ENCODE data around the gene CTIF. TPM values are rescaled to one million over a fixed set of nuclear protein-coding genes. Genes with fewer than 3 reads are reported as not detected.

The CTIF gene
- total RNA-seq, 1 donor from 2014 or later, result 15.0 TPM

DNA sequence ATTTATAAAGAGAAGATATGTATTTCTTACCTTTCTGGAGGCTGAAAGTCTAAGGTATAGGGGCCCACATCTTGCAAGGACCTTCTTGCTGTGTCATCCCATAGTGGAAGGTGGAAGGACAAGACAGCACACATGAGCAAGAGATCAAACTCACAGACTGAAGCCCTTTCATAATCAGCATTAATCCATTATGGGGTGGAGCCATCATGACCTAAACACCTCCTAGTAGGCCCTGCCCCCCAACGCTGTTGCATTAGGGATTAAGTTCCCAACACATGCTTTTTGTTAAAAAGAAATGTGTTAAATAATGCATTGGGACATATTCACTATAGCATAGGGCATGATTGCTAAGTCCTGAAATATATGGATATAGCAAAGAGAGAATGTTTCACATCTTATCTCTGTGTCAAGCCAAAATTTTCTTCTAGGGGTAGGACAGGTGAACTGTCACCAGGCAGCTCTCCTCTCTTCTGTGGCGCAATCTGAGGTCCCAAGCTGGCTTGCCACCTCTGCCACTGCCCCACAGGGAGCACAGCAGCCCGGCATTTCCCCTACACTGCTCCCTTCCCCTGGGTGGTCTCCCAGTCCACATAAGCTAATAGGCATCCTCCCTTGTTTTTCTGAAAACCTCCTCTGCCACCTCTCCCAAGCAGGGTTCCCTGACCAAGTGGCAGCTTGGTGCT, 8.3 kb upstream of the CTIF start:
- DNase-seq (ENCODE audit: low read depth) (no peak), FAIRE-seq (no peak)
- no peaks in the 10 kb centered on the region for H3K27me3 ChIP-seq (ENCODE audit: control insufficient read depth, insufficient read depth, low read length)
- TF ChIP-seq, protein P1, sequence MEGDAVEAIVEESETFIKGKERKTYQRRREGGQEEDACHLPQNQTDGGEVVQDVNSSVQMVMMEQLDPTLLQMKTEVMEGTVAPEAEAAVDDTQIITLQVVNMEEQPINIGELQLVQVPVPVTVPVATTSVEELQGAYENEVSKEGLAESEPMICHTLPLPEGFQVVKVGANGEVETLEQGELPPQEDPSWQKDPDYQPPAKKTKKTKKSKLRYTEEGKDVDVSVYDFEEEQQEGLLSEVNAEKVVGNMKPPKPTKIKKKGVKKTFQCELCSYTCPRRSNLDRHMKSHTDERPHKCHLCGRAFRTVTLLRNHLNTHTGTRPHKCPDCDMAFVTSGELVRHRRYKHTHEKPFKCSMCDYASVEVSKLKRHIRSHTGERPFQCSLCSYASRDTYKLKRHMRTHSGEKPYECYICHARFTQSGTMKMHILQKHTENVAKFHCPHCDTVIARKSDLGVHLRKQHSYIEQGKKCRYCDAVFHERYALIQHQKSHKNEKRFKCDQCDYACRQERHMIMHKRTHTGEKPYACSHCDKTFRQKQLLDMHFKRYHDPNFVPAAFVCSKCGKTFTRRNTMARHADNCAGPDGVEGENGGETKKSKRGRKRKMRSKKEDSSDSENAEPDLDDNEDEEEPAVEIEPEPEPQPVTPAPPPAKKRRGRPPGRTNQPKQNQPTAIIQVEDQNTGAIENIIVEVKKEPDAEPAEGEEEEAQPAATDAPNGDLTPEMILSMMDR (IDR thresholded peaks at IDR 0.05; ENCODE audit: insufficient read depth, low read length, severe bottlenecking), result no peak
- no peaks in the 10 kb centered on the region for H3K36me3 ChIP-seq (ENCODE audit: control insufficient read depth, insufficient read depth, low read length)
- no peak overlapping the region for H3K4me3 ChIP-seq (ENCODE audit: low read depth, low read length)

DNA sequence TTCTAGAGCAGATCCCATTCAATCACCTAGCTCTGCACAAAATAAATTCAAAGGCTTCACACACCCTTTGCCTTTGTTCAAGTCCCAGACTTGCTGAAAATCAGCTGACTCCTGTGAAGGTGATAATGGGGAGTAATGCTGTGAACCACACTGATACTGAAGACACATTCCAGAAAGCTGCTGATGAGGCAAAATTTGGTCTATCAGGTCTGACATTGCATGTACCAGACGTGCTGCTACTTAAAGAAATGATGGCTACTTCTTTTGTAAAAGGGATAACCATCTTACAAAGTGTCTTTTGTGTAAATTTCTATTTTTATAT, 7.8 kb upstream of the CTIF start:
- DNase-seq (ENCODE audit: low read depth) (no peak), FAIRE-seq (no peak)
- TF ChIP-seq, protein P1 (IDR thresholded peaks at IDR 0.05; ENCODE audit: insufficient read depth, low read length, severe bottlenecking), result no peak

DNA sequence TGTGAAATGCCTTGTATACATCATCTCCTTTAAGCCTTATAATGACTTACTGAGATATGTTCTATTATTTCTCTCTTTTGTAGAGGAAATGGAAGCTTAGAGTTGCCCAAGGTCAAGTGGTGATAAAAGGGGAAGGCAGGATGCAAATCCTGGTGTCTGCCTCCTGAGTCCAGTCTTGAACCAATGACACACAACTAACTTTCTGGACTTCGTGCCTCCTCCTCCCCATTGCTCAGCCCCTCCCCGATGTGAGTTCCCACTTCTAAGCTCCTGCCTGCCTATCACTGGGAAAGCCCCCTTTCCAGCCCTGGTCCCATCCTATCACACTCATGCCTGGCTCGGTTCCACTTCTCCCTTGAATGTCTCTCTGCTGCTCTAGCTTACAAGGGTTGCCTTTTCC, 6.9 kb upstream of the CTIF start:
- Histone ChIP-seq H3K36me3 (ENCODE audit: control insufficient read depth, insufficient read depth, low read length) (no peaks in the 10 kb centered on the region), H3K27me3 (ENCODE audit: control insufficient read depth, insufficient read depth, low read length) (no peaks in the 10 kb centered on the region), H3K4me3 (ENCODE audit: low read depth, low read length) (no peak overlapping the region)
- TF ChIP-seq, protein P1 (IDR thresholded peaks at IDR 0.05; ENCODE audit: insufficient read depth, low read length, severe bottlenecking), result no peak
- FAIRE-seq (no peak), DNase-seq (ENCODE audit: low read depth) (no peak)

More for the DNA sequence above, 7.8 kb upstream of the CTIF start:
- Histone ChIP-seq H3K27me3 (ENCODE audit: control insufficient read depth, insufficient read depth, low read length) (no peaks in the 10 kb centered on the region), H3K36me3 (ENCODE audit: control insufficient read depth, insufficient read depth, low read length) (no peaks in the 10 kb centered on the region), H3K4me3 (ENCODE audit: low read depth, low read length) (no peak overlapping the region)

DNA sequence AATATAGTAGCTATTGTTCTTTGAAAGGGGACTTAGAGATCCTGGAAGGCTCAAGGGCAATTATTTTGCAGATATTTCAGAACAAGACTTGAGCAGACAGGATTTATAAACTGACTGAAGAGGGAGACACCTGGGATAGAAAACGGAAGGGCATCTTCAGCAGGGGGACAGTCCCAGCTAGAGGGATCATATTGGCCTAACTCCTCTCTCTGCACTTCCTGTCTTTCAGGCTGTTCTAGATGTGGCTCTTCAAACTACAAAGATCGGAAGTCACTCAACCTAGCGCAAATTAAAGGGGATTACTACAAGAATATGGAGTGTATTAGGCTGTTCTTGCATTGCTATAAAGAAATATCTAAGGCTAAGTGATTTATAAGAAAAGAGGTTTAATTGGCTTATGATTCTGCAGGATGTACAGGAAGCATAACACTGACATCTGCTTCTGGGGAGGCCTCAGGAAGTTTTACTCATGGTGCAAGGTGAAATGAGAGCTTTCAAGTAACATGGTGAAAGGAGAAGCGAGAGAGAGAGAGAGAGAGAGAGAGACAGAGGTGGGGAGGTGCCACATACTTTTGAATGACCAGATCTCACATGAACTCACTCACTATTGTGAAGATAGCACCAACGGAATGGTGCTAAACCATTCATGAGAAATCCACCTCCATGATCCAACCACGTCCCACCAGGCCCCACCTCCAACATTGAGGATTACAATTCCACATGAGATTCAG, 5.3 kb upstream of the CTIF start:
- DNase-seq (ENCODE audit: low read depth) (no peak), FAIRE-seq (no peak)
- TF ChIP-seq, protein P1 (IDR thresholded peaks at IDR 0.05; ENCODE audit: insufficient read depth, low read length, severe bottlenecking), result no peak
- Histone ChIP-seq H3K4me3 (ENCODE audit: low read depth, low read length) (no peak overlapping the region), H3K36me3 (ENCODE audit: control insufficient read depth, insufficient read depth, low read length) (no peaks in the 10 kb centered on the region), H3K27me3 (ENCODE audit: control insufficient read depth, insufficient read depth, low read length) (no peaks in the 10 kb centered on the region)

DNA sequence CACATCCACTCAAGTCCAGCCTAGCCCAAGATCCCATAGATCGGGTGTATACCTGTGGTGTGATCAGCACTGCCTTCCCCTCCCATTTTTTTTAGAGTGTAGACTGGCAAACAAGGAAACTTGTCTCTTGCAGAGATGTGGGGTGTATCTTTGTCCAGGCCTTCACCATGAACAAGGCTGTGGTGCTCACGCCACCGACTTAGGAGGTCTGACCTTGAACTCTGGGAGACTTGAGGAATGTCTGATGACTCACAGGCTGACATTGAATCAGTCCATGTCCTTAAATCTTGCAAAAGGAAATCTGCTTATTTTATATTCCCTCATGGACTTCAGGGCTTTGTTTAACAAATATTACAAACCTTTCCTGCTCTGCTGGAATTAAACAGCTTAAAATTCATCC, 4.5 kb upstream of the CTIF start:
- H3K27me3 ChIP-seq (ENCODE audit: control insufficient read depth, insufficient read depth, low read length), result no peaks in the 10 kb centered on the region
- TF ChIP-seq, protein P1 (IDR thresholded peaks at IDR 0.05; ENCODE audit: insufficient read depth, low read length, severe bottlenecking), result no peak

More for the DNA sequence above, 4.5 kb upstream of the CTIF start:
- no peak overlapping the region for H3K4me3 ChIP-seq (ENCODE audit: low read depth, low read length)
- no peaks in the 10 kb centered on the region for H3K36me3 ChIP-seq (ENCODE audit: control insufficient read depth, insufficient read depth, low read length)
- peak; percentile 13 for FAIRE-seq
- DNase-seq (ENCODE audit: low read depth), result no peak
